Measurements from ENCODE around the gene STAG2.
"Not testable (repeated sequence)": the region's sequence is repeated elsewhere in the genome, so short reads cannot be mapped to it uniquely, and the experiment has no call there.

The STAG2 gene

GRCh38 chrX:123961268-123962005 is at the start of gene STAG2:
TSS of gene STAG2 (plus strand) at chrX:123961706. CDS start at chrX:124022628, 60,922 bp downstream.
- DNase-seq, result peak; percentile 85

DNA sequence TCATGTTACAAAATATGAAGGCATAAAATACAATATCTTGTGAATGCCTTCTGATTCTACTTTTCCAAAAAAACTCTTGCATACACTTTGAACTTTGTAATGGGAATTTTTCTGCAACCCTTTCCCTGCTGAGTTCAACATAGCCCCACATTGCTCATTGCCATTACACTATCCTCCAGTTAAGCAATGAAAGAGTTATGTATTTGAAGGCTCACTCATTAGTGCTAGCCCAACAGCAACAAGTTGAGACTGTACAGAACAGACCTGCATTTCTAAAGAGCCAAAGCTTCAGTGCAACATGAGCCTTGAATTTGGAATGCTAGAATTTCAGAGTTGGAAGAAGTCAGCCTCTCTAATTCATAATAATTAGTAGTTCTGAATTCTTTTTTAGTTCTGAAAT is 44.4 kb upstream of the STAG2 start:
- DNase-seq, result no peak

GRCh38 chrX:123918106-123918721 is 43.3 kb upstream of the STAG2 start:
- DNase-seq, result no peak

- DNase-seq, result no peak
These were observed 41.3 kb upstream of the STAG2 start for GRCh38 chrX:123920105-123920785.

GRCh38 chrX:123923211-123923610 is 38.3 kb upstream of the STAG2 start:
- DNase-seq, result no peak

DNA sequence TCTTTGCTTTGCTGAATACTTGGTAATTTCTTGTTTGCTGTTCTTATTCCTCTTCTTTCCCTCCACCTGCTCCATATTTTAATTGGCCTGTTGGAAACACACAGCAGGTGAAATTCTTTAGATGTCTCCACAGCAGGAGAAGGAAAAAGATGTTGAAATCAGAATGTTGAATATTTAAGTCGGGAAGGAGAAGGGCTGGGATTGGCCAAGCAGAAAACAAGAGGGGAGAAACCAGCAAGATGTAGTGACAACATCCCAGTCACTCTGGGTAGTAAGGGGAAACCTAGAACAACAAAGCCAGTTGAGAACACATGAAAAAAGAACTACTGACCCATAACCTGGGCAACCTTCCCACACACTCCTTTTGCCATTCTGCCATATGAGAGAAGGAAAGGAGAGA is 37.3 kb upstream of the STAG2 start:
- no peak for DNase-seq

GRCh38 chrX:123927845-123928244 is 33.7 kb upstream of the STAG2 start:
- DNase-seq, result no peak

DNA sequence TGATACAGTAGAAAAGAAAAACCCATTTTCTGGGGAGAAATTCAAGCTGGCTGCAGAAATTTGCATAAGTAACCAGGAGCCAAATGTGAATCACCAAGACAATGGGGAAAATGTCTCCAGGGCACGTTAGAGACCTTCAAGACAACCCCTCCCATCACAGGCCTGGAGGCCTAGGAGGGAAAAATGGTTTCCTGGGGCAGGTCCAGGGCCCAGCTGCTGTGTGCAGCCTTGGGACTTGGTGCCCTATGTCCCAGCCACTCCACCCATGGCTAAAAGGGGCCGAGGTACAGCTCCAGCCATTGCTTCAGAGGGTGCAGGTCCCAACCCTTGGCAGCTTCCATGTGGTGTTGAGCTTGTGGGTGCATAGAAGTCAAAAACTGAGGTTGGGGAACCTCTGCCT is 29.5 kb upstream of the STAG2 start:
- not testable (repeated sequence) for DNase-seq

DNA sequence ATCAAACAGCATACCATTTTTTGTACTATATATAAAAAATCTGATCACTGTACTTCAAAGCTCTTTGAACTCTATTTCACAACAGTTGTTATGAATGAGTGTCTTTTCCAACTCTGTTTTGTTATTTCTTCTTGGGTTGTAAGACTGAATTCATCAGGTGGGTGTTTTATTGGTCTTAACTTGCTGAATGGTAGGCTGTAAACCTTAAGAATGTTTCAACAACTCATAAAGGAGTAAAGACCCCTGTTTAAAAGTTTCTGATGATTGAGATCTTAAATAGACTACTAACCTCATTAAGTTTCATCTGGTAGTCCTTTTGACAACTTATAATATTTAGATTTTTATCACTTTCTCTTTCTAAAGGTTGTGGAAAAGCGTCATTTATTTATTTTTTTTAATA is 18.4 kb upstream of the STAG2 start:
- no peak for DNase-seq

DNA sequence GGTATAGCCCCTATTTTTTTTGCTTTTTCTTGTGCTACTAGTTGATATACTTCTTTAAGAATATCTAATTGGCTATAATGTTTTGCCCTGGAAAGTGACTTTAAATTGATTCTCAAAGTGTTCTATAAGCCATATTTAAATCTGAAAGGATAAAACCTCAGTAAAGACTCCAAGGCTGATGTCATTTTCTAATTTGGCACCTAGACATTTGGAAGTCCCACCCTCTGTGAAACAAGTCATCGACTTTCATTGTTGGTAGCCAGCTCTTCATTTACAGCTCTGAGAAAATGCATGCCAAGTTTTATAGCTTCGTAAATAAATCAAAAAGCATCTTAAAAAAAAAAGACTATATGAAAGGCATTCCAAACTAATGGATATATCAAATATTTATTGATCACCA is 18.0 kb upstream of the STAG2 start:
- DNase-seq, result no peak

DNA sequence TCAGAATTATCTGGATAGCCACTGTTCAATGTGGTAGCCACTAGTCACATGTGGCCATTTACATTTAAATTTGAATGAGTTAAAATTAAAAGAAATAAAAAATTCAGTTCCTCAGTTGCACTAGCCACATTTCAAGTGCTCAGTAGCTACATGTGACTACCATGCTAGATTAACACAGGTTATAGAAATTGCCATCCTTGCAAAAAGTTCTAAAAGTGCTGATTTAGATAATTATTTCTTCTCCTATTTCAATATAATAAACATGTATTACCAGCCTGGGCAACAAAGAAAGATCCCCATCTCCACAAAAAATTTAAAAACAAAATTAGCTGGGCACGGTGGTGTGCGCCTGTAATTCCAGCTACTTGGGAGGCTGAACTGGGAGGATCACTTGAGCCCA is 11.7 kb upstream of the STAG2 start:
- no peak for DNase-seq

DNA sequence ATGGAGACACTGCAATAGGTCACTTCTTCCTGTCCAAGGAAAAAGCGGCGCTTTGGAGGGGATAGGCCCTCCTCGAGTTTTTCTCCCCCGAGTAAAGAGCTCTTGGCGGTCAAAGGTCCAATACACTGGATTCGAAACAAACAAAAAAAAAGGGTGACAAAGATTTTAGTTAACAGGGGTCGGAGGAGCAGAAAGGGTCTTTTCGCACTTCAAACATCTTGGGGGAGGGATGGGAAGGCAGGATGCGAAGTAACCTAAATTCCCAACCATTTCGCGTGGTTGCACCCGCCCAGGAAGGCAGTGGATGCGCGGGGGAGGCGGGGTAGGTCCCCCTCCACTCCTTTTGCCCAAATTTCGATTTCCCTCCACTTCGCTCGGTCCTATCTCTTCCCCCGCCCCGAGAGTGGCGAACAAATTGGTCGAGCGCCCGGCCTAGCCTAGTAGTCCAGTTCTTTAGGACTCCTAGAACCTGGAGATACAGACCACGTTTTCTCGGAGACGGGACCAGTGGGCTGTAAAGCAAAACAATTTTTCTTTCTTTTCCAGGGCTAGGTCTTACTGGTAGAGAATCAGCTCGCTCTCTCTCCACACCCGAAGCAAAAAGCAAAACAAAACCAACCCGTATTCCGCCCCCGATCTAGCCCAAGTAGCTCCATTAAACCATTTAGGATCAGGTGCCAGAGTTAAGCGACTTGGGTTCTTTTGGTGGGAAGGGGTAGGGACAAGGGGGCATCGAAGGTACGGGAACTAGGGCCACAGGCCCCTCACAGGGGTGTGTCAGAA is 2.0 kb upstream of the STAG2 start:
- DNase-seq, result peak; percentile 36

DNA sequence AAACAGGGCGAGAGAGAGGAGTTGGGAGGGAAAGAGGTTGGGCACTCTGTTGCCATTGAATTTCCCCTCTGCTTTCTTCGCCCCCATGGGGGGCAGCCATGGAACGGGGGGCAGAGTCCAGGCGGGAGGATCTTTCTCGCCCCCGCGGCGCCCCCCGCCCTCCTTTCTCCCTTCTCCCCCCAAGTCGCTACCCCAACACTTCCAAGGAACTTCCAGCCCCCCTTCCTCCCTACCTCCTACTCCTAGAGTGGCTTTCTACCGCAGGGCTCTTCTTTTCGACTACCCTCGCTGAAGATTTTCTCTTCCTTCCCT is 594 bp upstream of the STAG2 start:
- no peak for DNase-seq

DNA sequence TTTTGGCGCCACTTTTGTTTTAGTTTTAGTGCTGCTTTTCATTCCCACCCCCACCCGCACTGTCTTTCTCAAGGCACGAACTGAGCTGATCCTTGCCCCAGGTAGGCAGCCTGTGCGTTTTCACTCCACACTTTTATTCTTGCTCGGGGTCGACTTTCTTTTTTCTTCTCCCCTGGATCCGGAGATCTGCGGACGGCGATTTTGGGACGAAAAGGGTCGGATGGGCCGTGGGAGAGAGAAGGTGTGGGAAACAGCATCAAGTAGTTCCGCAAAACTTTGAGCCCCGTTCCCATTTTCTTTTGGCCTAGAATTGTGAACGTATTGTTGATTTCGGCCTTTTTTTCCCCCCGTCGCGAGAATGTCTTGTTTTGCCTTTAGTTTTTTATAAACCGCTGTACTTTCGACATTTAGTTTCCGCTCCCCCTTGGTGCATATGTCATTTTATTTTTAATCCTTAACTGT is 531 bp downstream of the STAG2 start:
- no peak for DNase-seq

DNA sequence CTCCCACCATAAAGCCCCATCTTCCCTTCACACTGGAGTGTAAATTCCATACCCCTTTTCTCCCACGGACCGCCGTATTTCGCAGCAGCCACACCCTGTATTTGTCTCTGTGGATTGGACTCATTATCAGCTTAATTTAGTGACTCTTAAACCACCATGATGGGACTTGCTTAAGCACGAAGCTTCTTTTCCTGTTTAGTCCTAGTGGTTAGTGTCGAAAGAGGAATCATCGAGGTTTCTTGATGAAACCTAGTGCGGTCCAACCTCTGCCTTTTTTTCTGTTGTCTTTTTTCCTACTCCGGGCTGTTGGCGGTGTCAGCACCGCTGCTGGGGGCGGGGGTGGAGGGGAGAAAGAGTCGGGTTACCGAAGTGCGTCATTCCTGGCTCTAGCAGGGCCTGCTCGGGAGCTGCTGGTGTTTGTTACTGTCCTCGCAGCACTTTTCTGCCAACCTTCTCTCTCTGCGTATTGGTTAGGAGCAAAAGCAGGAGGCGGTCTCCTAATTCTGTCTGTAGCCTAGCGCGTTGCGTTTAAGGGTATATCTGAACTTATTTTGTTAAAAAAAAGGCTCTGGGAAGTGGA is 1.4 kb downstream of the STAG2 start:
- peak; percentile 93 for DNase-seq

DNA sequence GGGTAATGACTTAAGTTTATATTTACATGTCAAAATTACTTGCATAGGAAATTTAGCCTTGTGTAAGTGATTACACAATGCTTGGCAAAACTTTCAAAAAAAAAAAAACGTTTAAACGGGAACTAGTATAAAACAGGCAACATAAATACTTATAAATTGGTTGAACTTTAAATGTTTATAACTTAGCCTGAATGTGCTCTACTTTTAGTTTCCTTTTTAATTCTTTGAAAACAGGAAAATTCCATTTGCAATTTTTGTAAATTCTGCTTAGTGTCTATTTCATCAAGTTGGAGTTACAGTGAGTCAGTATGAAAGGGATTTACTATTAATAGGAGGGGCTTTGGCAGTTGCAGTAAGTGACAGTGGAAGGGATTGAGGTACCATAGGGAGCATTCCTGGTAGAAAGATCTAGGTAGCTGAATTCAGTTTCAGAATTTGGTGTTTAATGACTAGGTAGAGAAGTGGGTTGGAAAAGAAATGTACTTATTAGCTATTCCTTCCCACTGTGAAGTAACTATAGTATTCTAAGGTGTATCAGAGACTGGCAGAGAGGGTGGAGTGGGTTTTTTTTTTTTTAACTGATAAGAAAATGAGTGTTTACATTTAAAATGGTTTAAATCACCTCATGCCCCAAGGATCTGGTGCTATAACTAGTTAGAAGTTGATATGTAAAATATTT is 2.8 kb downstream of the STAG2 start:
- DNase-seq, result no peak

DNA sequence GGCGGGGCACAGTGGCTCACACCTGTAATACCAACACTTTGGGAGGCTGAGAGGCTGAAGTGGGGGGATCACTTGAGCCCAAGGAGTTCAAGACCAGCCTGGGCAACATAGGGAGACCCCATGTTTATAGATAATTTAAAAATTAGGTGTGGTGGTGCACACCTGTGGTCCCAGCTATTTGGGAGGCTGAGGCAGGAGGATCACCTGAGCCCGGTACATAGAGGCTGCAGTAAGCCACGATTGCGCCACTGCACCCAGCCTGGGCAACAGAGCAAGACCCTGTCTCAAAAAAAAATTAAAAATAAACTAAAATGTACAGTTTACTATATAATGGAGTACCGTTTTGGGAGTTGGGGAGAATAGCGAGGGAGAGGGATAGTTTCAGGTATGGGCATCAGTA is 4.2 kb downstream of the STAG2 start:
- no peak for DNase-seq

GRCh38 chrX:123967497-123967896 is 6.0 kb downstream of the STAG2 start:
- no peak for DNase-seq

GRCh38 chrX:123968383-123969050 is 7.0 kb downstream of the STAG2 start:
- no peak for DNase-seq

- no peak for DNase-seq
These were observed 10.5 kb downstream of the STAG2 start for GRCh38 chrX:123971982-123972381.

DNA sequence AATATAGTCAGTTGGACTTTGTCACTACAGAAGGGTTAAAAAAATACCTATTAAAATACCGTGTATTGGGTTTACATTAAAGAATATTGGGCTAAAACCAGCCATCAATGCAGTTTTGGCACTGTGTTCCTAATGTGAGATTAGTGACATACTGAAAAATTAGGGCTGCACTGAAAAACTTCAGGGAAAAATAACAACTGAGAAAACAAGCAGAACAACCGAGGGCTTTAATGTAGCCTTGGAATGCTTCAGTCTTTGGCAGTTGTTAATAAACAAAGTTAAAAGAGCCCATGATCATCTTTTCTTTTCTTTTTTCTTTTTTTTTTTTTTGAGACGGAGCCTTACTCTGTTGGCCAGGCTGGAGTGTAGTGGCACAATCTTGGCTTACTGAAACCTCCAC is 12.4 kb downstream of the STAG2 start:
- no peak for DNase-seq

- DNase-seq, result no peak
These were observed 13.7 kb downstream of the STAG2 start for GRCh38 chrX:123975180-123975579.

All from NCI-H1092 treated with DMSO at 0.1 percent for 48 hours (cell line).